Astrocyte (in vitro differentiated cells and primary cell): ENCODE results near the gene CABP4. TPM values are rescaled to one million over a fixed set of nuclear protein-coding genes. Genes with fewer than 3 reads are reported as not detected.

Experiments
- DNase-seq: peaks from one replicate; pipeline ENCODE4 v3.0.0-alpha.2; 2010; ENCODE audit warnings: low read depth
- FAIRE-seq: peaks from 2 replicates; lab custom pipeline; 2011; peaks lifted over from hg19 to GRCh38; lab: Jason Lieb, UNC
- H2AFZ ChIP-seq: 2 replicates; pipeline ENCODE4 v1.6.0; 2012; ENCODE audit warnings: low read depth, low read length, inconsistent platforms
- H3K27ac ChIP-seq: 2 replicates; pipeline ENCODE4 v1.5.1; 2011; ENCODE audit warnings: low read depth, low read length, inconsistent platforms
- H3K27me3 ChIP-seq: 2 replicates; pipeline ENCODE4 v1.6.0; 2011; ENCODE audit warnings: low read length, inconsistent platforms; ENCODE audit not compliant: insufficient read depth
- H3K36me3 ChIP-seq: 2 replicates; pipeline ENCODE4 v1.5.1; 2011; ENCODE audit warnings: low read length, inconsistent platforms; ENCODE audit not compliant: insufficient read depth
- H3K4me1 ChIP-seq: 2 replicates; pipeline ENCODE4 v1.5.1; 2011; ENCODE audit warnings: low read length, inconsistent platforms; ENCODE audit not compliant: insufficient read depth
- H3K4me2 ChIP-seq: 2 replicates; pipeline ENCODE4 v1.6.0; 2012; ENCODE audit warnings: low read length, inconsistent platforms
- H3K4me3 ChIP-seq: 2 replicates; pipeline ENCODE4 v1.5.1; 2011; ENCODE audit warnings: low read depth, mild to moderate bottlenecking, low read length, inconsistent platforms; ENCODE audit not compliant: insufficient read depth
- H3K79me2 ChIP-seq: 2 replicates; pipeline ENCODE4 v1.6.0; 2012; ENCODE audit warnings: mild to moderate bottlenecking, low read length, inconsistent platforms; ENCODE audit not compliant: insufficient read depth
- H3K9ac ChIP-seq: 2 replicates; pipeline ENCODE4 v1.6.0; 2012; ENCODE audit warnings: mild to moderate bottlenecking, low read length, inconsistent platforms
- H3K9me3 ChIP-seq: 2 replicates; pipeline ENCODE4 v1.5.1; 2012; ENCODE audit warnings: low read depth, mild to moderate bottlenecking, low read length, inconsistent platforms; ENCODE audit not compliant: insufficient read depth
- H4K20me1 ChIP-seq: 2 replicates; pipeline ENCODE4 v1.6.0; 2012; ENCODE audit warnings: low read length, inconsistent platforms; ENCODE audit not compliant: insufficient read depth
- H3K27ac Mint-ChIP-seq: one replicate; pipeline ENCODE4 v1.8.0; 2021; ENCODE audit warnings: mild to moderate bottlenecking, mixed read lengths; ENCODE audit not compliant: unreplicated experiment
- H3K27me3 Mint-ChIP-seq: one replicate; pipeline ENCODE4 v1.8.0; 2021; ENCODE audit warnings: low read depth, mixed read lengths; ENCODE audit not compliant: unreplicated experiment
- H3K36me3 Mint-ChIP-seq: one replicate; pipeline ENCODE4 v1.8.0; 2021; ENCODE audit warnings: low read depth, mixed read lengths; ENCODE audit not compliant: unreplicated experiment
- H3K4me1 Mint-ChIP-seq: one replicate; pipeline ENCODE4 v1.8.0; 2021; ENCODE audit warnings: low read depth, mixed read lengths; ENCODE audit not compliant: unreplicated experiment
- H3K4me3 Mint-ChIP-seq: one replicate; pipeline ENCODE4 v1.8.0; 2021; ENCODE audit warnings: mild to moderate bottlenecking, moderate library complexity, mixed read lengths; ENCODE audit not compliant: unreplicated experiment
- H3K9me3 Mint-ChIP-seq: one replicate; pipeline ENCODE4 v1.8.0; 2021; ENCODE audit warnings: mild to moderate bottlenecking, mixed read lengths; ENCODE audit not compliant: unreplicated experiment
- CTCF ChIP-seq: IDR thresholded peaks from 2 replicates; pipeline ENCODE4 v1.5.1; 2011; ENCODE audit warnings: low read depth, mild to moderate bottlenecking, inconsistent platforms, low read length, moderate library complexity; ENCODE audit not compliant: insufficient read depth
- EZH2 ChIP-seq: IDR thresholded peaks from 2 replicates; pipeline ENCODE4 v1.6.1; 2012; ENCODE audit warnings: mild to moderate bottlenecking, low read length, inconsistent platforms; ENCODE audit not compliant: insufficient read depth
- total RNA-seq: library from RNA; stranded (reverse); gene quantifications from 2 replicates; pipeline ENCODE4 v1.2.1, GENCODE V29; 2021

The CABP4 gene
- total RNA-seq, 1 donor from 2014 or later, result not detected

GRCh38 chr11:67408437-67409200, 46.5 kb upstream of the CABP4 start:
- Histone ChIP-seq H3K9me3 (no peaks in the 10 kb centered on the region), H3K27me3 (peaks cover 19% of the 10 kb centered on the region), H3K4me2 (no peak overlapping the region), H3K27ac (no peak overlapping the region), H3K9ac (no peak overlapping the region), H3K4me3 (no peak overlapping the region), H3K36me3 (no peaks in the 10 kb centered on the region), H4K20me1 (no peaks in the 10 kb centered on the region), H2AFZ (no peak overlapping the region), H3K4me1 (no peaks in the 10 kb centered on the region), H3K79me2 (no peaks in the 10 kb centered on the region)
- Mint-ChIP-seq H3K27me3 (peaks cover 22% of the 10 kb centered on the region), H3K36me3 (peaks cover 3% of the 10 kb centered on the region), H3K4me1 (peaks cover 2% of the 10 kb centered on the region), H3K27ac (no peak overlapping the region), H3K9me3 (no peaks in the 10 kb centered on the region), H3K4me3 (no peak overlapping the region)
- TF ChIP-seq CTCF (no peak), EZH2 (no peak)
- DNase-seq (no peak), FAIRE-seq (no peak)

GRCh38 chr11:67409261-67409666, 45.9 kb upstream of the CABP4 start:
- Mint-ChIP-seq H3K9me3 (no peaks in the 10 kb centered on the region), H3K4me3 (no peak overlapping the region), H3K36me3 (peaks cover 3% of the 10 kb centered on the region), H3K27me3 (peaks cover 22% of the 10 kb centered on the region), H3K4me1 (peaks cover 2% of the 10 kb centered on the region), H3K27ac (no peak overlapping the region)
- Histone ChIP-seq H3K79me2 (no peaks in the 10 kb centered on the region), H3K9me3 (no peaks in the 10 kb centered on the region), H2AFZ (no peak overlapping the region), H4K20me1 (no peaks in the 10 kb centered on the region), H3K27me3 (peaks cover 19% of the 10 kb centered on the region), H3K9ac (no peak overlapping the region), H3K36me3 (no peaks in the 10 kb centered on the region), H3K4me2 (no peak overlapping the region), H3K4me1 (no peaks in the 10 kb centered on the region), H3K4me3 (no peak overlapping the region), H3K27ac (no peak overlapping the region)
- TF ChIP-seq CTCF (no peak), EZH2 (no peak)
- no peak for FAIRE-seq
- DNase-seq, result no peak

DNA sequence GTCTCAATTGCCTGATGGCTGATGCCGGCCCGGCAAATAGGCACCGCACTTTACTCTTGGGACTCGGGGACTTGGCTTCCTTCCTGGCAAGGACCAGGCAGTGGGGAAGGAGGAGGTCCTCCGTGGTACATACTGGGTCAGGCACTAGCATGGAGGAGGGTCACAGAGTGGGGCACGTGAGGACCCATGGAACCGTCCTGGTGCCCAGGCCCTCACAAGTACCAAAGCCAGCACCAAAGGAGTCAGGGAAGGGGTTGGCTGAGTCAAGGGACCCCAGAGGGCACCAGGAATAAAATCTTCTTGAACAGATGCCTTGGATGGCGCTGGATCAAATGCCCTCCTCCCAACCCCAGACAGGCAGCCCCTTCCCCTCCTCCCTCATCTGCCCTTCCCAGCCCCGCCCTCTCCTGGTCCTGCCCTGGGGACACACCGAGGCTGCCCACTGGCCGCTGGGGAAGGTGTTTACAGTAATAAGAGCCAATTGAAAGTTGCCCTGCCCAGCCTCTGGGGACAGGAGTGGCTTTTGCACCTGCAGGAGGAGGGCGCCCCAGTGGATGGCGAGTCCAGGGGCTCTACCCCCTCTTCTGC, 45.3 kb upstream of the CABP4 start:
- Mint-ChIP-seq H3K4me1 (peaks cover 2% of the 10 kb centered on the region), H3K27me3 (peaks cover 23% of the 10 kb centered on the region), H3K4me3 (no peak overlapping the region), H3K27ac (no peak overlapping the region), H3K9me3 (no peaks in the 10 kb centered on the region), H3K36me3 (peaks cover 3% of the 10 kb centered on the region)
- Histone ChIP-seq H3K4me1 (no peaks in the 10 kb centered on the region), H3K27me3 (peaks cover 19% of the 10 kb centered on the region), H3K9me3 (no peaks in the 10 kb centered on the region), H3K27ac (no peak overlapping the region), H3K4me3 (no peak overlapping the region), H3K9ac (no peak overlapping the region), H3K79me2 (no peaks in the 10 kb centered on the region), H3K36me3 (no peaks in the 10 kb centered on the region), H4K20me1 (no peaks in the 10 kb centered on the region), H3K4me2 (no peak overlapping the region), H2AFZ (no peak overlapping the region)
- no peak for TF ChIP-seq EZH2
- FAIRE-seq (no peak), DNase-seq (no peak)
